K562 (cell line): ENCODE results near the gene ASMT. TPM values are rescaled to one million over a fixed set of nuclear protein-coding genes. Genes with fewer than 3 reads are reported as not detected.
A peak's percentile ranks its signal among the peaks of the same experiment; 100 is the strongest.

Experiments
- ARID1B ChIP-seq: fragments of 450-650 bp; IDR thresholded peaks from 2 replicates; pipeline ENCODE4 v1.6.1; 2016; ENCODE audit warnings: antibody characterized with exemption, mild to moderate bottlenecking, inconsistent platforms
- BRF1 ChIP-seq: IDR thresholded peaks from 3 replicates; pipeline ENCODE4 v1.6.1; 2011; ENCODE audit warnings: borderline replicate concordance, mild to moderate bottlenecking; ENCODE audit not compliant: insufficient read length; ENCODE audit errors: extremely low read depth
- CBFA2T3 ChIP-seq: fragments of 450-650 bp; IDR thresholded peaks from 2 replicates; pipeline ENCODE4 v1.6.1; 2017
- CXXC5 ChIP-seq: fragments of 250-450 bp; sonication (Bioruptor Pico); IDR thresholded peaks from 2 replicates; pipeline ENCODE4 v1.8.0; 2022; ENCODE audit warnings: inconsistent platforms, mild to moderate bottlenecking, moderate library complexity
- DDX20 ChIP-seq: fragments of 450-650 bp; IDR thresholded peaks from 2 replicates; pipeline ENCODE4 v1.6.1; 2016; ENCODE audit warnings: missing genetic modification characterization, low read depth, mild to moderate bottlenecking, missing compliant biosample characterization, moderate library complexity
- L3MBTL2 ChIP-seq: fragments of 450-650 bp; IDR thresholded peaks from 2 replicates; pipeline ENCODE4 v1.6.1; 2016; ENCODE audit warnings: mild to moderate bottlenecking, moderate library complexity
- RB1 ChIP-seq: fragments of 450-650 bp; IDR thresholded peaks from 2 replicates; pipeline ENCODE4 v1.6.1; 2017; ENCODE audit warnings: low read depth, mild to moderate bottlenecking
- RBFOX2 ChIP-seq: fragments of 200-400 bp; formaldehyde crosslinking; IDR thresholded peaks from 2 replicates; pipeline ENCODE4 v1.6.1; 2017; ENCODE audit warnings: low read depth, mild to moderate bottlenecking, low read length, moderate library complexity
- RBM14 ChIP-seq: fragments of 200-400 bp; formaldehyde crosslinking; IDR thresholded peaks from 2 replicates; pipeline ENCODE4 v1.6.1; 2018; ENCODE audit warnings: low read depth, mild to moderate bottlenecking, low read length, moderate library complexity, borderline replicate concordance; ENCODE audit not compliant: insufficient read depth
- ZNF764 ChIP-seq: fragments of 250-450 bp; sonication (Bioruptor Pico); IDR thresholded peaks from 2 replicates; pipeline ENCODE4 v1.4.0; 2020; ENCODE audit warnings: low read depth, mild to moderate bottlenecking, moderate library complexity
- polyA plus RNA-seq, 8 experiments: library from polyadenylated mRNA; depleted of rRNA in 4 of 8; stranded (reverse) in 5 of 8; unstranded in 3 of 8; fragments of >200 nt; fragmentation: Nextera tagmentation in 2 of 8; fragmentation: Illumina TruSeq in 1 of 8; extraction: Ambion mirVana in 2 of 8; extraction: Trizol in 1 of 8; gene quantifications; 2 replicates each; pipeline versions ENCODE4 v1.2.1 to v1.2.3, GENCODE V29; 2011 to 2014; ENCODE audit warnings: inconsistent platforms in 1 of 8, missing spikeins in 1 of 8
- total RNA-seq, 7 experiments: library from RNA; depleted of rRNA in 6 of 7; stranded (reverse); fragments of >200 nt in 6 of 7; fragmentation: Illumina TruSeq in 2 of 7; extraction: Trizol in 2 of 7; gene quantifications; 2 replicates each; pipeline versions ENCODE4 v1.2.1 to v1.2.3, GENCODE V29; 2011 to 2021; ENCODE audit warnings: low replicate concordance in 1 of 7
- TF ChIP-seq, protein P1 (sequence below): fragments of 250-450 bp; sonication (Bioruptor Pico); IDR thresholded peaks from 2 replicates; pipeline ENCODE4 v1.8.0; 2021; ENCODE audit warnings: borderline replicate concordance, mild to moderate bottlenecking, moderate library complexity; ENCODE audit not compliant: poor library complexity, severe bottlenecking
- TF ChIP-seq, protein P2 (sequence below), 2 experiments: fragments of 450-650 bp in 1 of 2; sonication (generic) in 1 of 2; formaldehyde crosslinking in 1 of 2; IDR thresholded peaks; 2 replicates each; pipeline versions ENCODE4 v1.7.1 to v1.9.0; 2016 to 2022; ENCODE audit warnings: inconsistent platforms in 1 of 2, mild to moderate bottlenecking in 1 of 2, missing genetic modification reagents in 1 of 2
- TF ChIP-seq, protein P3 (sequence below): fragments of 450-650 bp; IDR thresholded peaks from 2 replicates; pipeline ENCODE4 v1.7.0; 2016; ENCODE audit warnings: borderline replicate concordance
- TF ChIP-seq, protein P4 (sequence below): fragments of 250-450 bp; sonication (Bioruptor Pico); IDR thresholded peaks from 2 replicates; pipeline ENCODE4 v1.5.0; 2021

The ASMT gene
- total and polyA plus RNA-seq, 9 of the 15 experiments (the other 6 are each of a cell fraction or from before 2014, with no cell fraction given) = 0.06 TPM; not detected in 8

DNA sequence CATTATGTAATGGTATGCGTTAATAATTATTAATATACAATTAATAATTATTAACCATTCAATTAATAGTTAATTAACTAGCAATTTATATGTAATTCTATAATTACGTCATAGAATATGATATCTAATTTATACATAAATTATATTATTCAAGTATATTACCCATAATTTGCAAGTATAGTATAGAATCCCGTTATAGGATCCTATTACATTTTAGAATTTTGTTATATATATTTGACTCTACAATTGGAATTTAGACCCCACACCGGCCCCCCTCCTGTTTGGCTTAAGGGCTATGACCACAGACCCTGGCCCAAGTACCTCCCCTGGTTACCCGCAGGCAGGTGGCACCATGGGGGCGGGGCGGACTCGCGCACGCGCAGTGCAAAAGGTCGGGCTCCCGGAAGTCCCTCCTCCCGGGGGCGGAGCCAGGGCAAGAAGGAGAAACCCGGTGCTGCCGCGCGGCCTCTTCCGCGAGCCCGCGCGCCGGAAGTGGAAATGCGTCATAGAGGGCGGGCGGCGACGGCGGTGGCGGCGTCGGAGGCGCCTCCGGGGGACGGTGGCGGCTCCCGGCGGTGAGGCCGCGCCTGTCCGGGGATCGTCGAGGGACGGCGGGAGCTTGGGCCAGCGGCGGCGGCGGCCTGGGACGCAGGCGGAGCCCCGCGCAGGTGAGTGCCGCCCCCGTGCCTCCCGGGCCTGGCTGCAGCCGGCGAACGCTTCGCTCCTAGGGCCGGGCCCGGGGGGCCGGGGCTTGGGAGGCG lies 23.6 kb upstream of the ASMT start, which contains the start of gene AKAP17A (continued):
- TF ChIP-seq, protein P1, sequence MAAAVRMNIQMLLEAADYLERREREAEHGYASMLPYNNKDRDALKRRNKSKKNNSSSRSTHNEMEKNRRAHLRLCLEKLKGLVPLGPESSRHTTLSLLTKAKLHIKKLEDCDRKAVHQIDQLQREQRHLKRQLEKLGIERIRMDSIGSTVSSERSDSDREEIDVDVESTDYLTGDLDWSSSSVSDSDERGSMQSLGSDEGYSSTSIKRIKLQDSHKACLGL (CRISPR knock-in tag) = no peak
- TF ChIP-seq ARID1B (0 out of 2 replicates have a peak, but pooled peaks have one; percentile 12), CBFA2T3 (no peak), L3MBTL2 (peak; percentile 50; the same call in 1 of the 2 replicates), CXXC5 (CRISPR knock-in tag) (peak; percentile 85), RB1 (peak; percentile 61; the same call in 1 of the 2 replicates), BRF1 (no peak), RBFOX2 (peak; percentile 74), DDX20 (no peak), ZNF764 (CRISPR knock-in tag) (no peak), RBM14 (no peak)
- TF ChIP-seq, protein P2, sequence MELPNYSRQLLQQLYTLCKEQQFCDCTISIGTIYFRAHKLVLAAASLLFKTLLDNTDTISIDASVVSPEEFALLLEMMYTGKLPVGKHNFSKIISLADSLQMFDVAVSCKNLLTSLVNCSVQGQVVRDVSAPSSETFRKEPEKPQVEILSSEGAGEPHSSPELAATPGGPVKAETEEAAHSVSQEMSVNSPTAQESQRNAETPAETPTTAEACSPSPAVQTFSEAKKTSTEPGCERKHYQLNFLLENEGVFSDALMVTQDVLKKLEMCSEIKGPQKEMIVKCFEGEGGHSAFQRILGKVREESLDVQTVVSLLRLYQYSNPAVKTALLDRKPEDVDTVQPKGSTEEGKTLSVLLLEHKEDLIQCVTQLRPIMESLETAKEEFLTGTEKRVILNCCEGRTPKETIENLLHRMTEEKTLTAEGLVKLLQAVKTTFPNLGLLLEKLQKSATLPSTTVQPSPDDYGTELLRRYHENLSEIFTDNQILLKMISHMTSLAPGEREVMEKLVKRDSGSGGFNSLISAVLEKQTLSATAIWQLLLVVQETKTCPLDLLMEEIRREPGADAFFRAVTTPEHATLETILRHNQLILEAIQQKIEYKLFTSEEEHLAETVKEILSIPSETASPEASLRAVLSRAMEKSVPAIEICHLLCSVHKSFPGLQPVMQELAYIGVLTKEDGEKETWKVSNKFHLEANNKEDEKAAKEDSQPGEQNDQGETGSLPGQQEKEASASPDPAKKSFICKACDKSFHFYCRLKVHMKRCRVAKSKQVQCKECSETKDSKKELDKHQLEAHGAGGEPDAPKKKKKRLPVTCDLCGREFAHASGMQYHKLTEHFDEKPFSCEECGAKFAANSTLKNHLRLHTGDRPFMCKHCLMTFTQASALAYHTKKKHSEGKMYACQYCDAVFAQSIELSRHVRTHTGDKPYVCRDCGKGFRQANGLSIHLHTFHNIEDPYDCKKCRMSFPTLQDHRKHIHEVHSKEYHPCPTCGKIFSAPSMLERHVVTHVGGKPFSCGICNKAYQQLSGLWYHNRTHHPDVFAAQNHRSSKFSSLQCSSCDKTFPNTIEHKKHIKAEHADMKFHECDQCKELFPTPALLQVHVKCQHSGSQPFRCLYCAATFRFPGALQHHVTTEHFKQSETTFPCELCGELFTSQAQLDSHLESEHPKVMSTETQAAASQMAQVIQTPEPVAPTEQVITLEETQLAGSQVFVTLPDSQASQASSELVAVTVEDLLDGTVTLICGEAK (IDR thresholded peaks at IDR 0.05) = peak; percentile 95
- TF ChIP-seq, protein P2 (CRISPR knock-in tag; IDR thresholded peaks at IDR 0.05) = no peak
- TF ChIP-seq, protein P3, sequence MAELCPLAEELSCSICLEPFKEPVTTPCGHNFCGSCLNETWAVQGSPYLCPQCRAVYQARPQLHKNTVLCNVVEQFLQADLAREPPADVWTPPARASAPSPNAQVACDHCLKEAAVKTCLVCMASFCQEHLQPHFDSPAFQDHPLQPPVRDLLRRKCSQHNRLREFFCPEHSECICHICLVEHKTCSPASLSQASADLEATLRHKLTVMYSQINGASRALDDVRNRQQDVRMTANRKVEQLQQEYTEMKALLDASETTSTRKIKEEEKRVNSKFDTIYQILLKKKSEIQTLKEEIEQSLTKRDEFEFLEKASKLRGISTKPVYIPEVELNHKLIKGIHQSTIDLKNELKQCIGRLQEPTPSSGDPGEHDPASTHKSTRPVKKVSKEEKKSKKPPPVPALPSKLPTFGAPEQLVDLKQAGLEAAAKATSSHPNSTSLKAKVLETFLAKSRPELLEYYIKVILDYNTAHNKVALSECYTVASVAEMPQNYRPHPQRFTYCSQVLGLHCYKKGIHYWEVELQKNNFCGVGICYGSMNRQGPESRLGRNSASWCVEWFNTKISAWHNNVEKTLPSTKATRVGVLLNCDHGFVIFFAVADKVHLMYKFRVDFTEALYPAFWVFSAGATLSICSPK = no peak
- TF ChIP-seq, protein P4, sequence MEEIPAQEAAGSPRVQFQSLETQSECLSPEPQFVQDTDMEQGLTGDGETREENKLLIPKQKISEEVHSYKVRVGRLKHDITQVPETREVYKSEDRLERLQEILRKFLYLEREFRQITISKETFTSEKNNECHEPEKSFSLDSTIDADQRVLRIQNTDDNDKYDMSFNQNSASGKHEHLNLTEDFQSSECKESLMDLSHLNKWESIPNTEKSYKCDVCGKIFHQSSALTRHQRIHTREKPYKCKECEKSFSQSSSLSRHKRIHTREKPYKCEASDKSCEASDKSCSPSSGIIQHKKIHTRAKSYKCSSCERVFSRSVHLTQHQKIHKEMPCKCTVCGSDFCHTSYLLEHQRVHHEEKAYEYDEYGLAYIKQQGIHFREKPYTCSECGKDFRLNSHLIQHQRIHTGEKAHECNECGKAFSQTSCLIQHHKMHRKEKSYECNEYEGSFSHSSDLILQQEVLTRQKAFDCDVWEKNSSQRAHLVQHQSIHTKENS (CRISPR knock-in tag) = no peak
